Uterus (tissue), 2 donors: Measurements from ENCODE around the gene RAD51D.

Experiments used
- POLR2A ChIP-seq, 2 donors: fragments of 450-650 bp; IDR thresholded peaks; one replicate each; pipeline ENCODE4 v1.6.1; 2016; ENCODE audit warnings: antibody characterized with exemption in 2 of 2, mild to moderate bottlenecking in 1 of 2, moderate library complexity in 1 of 2
- TF ChIP-seq, protein P1 (sequence below), 4 experiments: fragments of 200-600 bp in 2 of 4; fragments of 450-650 bp in 2 of 4; sonication (generic) in 2 of 4; IDR thresholded peaks; one replicate each; pipeline ENCODE4 v1.5.1; 2016 to 2019; ENCODE audit warnings: antibody characterized with exemption in 4 of 4, mild to moderate bottlenecking in 2 of 4, moderate library complexity in 1 of 4

DNA sequence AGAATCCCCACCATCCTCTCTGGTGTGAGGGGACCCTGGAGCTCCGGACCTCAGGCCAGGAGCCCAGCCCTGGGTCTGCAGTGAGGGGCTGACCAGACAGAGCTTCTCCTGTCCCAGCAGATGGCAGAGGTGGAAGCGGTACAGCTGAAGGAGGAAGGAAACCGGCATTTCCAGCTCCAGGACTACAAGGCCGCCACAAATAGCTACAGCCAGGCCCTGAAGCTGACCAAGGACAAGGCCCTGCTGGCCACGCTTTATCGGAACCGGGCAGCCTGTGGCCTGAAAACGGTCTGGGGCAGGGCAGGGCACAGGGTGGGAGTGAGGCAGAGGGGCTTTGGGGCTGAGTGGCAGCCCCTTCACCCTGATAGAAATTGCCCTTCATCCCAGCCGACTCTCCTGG, 28.5 kb upstream of the RAD51D start:
- TF ChIP-seq, protein P1, sequence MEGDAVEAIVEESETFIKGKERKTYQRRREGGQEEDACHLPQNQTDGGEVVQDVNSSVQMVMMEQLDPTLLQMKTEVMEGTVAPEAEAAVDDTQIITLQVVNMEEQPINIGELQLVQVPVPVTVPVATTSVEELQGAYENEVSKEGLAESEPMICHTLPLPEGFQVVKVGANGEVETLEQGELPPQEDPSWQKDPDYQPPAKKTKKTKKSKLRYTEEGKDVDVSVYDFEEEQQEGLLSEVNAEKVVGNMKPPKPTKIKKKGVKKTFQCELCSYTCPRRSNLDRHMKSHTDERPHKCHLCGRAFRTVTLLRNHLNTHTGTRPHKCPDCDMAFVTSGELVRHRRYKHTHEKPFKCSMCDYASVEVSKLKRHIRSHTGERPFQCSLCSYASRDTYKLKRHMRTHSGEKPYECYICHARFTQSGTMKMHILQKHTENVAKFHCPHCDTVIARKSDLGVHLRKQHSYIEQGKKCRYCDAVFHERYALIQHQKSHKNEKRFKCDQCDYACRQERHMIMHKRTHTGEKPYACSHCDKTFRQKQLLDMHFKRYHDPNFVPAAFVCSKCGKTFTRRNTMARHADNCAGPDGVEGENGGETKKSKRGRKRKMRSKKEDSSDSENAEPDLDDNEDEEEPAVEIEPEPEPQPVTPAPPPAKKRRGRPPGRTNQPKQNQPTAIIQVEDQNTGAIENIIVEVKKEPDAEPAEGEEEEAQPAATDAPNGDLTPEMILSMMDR (IDR thresholded peaks at IDR 0.05), result no peak
- no peak for TF ChIP-seq POLR2A (IDR thresholded peaks at IDR 0.05)
